Stimulated activated CD8-positive, alpha-beta memory T cell treated with anti-CD3 and anti-CD28 coated beads, Interleukin-7, amount 100 ng/mL, for 4 hours (primary cell): ENCODE results near the gene SMLR1.

ENCODE experiments used
- DNase-seq, 2 donors: peaks; one replicate each; pipeline ENCODE4 v3.0.0-alpha.2; 2020; ENCODE audit warnings: low read depth in 2 of 2

SMLR1 gene

DNA sequence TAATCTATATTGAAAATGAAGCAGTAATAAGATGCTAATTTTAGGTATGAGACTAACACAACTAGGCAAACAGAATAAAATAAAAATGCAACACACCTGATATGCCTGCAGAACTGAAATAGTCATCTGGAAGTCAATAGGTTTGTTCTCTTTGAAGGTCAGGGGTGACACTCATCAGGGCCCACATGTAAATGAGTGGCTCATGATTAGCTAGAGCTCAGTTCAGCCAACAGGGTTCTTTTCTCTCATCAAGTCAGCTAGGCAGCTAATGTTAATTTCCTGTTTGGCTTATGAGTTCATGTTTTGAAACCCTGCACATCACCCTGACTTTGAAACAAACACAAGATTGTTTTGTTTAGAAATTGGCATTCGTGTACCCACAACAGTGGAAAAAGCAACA is 23.8 kb downstream of the SMLR1 start:
- no peak for DNase-seq

DNA sequence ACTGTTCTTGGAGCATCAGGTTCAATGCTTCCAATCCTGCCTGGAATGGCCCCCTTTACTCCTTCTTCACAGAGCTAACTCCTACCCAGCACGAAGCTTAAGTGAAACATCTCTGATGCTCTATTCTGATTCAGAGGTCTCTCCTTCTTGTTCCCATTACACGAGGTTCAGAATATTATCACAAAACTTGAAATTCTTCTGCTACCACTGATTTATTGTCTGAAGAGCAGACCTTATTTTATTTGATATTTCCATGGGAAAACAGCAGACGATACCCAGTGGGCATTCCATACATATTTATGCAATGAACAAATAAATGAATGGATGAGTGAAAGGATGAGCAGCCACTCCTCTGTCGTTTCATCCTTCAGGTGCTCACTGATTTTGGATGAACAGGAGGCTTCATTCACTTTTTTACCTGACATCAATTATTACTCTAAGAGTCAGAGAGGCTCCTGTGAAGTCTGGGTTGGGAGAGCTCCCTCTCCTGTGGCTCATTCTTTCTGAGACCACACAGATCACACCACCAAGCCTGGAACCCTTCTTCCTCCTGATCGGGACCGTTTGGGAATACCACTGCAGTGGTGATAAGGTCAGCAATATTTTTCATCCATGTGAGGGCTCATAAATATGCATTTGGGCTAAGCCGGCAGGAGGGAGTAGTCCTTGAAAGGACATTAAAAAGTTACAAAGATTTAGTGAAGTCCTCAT is 25.8 kb downstream of the SMLR1 start:
- no peak for DNase-seq

DNA sequence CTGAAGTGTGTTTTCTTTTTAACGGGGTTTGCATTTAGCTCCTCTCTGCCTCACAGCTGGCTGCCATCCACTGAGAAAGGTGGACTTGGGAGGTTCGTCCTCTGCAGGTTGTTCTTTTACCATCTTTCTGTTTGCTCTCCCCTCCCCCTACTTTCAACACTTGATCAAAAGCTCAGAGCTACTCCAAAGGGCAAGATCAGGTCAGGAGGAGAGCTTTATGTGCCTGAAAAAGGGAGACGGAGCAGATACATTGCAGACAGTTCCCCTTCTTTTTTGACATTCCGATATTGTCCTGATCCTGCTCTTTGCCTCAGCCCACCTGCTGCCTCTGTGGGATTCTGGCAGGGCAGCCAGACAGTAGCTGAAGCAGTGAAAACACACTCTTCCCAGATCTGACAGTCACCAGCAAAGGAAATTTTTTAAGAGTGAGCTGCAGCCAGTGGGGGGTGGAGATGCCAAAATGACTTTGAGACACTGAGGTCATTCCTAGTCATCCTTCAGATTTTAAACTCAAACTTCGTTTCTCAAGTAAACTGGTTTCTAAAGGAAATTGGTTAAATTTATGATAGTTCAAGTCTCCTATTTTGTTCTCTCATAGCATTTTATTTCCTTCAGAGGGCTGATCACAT is 26.5 kb downstream of the SMLR1 start:
- DNase-seq = no peak

DNA sequence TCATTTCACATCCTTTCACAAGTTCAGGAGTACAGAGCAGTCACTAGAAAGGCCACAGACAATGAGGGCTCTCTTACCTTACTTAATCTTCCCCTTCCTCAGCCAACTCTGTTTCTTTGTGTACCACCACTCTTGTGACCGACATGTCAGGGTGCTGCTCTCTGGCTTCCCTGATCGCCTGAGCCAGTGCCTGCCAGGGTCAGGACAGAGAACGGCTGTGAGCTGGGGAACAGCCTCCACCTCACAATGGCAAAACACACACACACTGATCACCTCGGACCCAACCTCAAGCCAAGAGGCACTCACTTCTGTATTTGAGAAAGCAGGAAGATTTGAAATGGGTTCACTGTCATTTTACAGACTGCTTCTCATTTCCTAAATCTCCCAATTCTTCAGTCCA is 30.8 kb downstream of the SMLR1 start:
- DNase-seq = no peak

DNA sequence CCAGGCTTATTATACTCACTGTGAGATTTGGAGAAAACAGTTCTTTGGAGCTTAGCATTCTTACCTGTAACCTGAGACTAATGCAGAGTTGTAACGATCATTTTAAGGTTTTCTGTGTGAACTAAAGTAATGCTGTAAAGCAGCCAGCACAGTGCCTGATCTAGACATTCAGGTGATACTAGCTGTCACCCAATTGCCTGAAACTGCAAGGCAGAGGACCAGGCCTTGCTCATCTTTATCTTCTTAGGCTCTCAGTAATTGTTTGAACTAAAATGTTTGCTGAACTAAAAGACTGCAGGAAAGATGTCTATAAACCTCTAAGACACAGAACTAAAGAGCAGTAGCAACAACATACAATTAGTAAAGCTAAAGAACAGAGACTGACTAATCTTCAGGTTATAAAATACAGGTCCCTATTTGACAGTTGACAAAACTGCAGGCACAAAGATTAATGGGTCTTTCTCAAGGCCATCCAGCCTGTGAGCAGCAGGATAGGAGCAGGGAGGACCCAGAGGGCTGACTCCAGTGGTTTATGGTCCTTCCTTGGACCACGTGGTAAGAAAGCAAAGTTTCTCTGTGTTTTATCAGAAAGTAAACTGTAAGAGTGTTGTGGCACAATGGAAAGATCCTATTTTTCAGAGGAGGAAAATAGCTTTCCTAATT is 31.4 kb downstream of the SMLR1 start:
- no peak for DNase-seq

DNA sequence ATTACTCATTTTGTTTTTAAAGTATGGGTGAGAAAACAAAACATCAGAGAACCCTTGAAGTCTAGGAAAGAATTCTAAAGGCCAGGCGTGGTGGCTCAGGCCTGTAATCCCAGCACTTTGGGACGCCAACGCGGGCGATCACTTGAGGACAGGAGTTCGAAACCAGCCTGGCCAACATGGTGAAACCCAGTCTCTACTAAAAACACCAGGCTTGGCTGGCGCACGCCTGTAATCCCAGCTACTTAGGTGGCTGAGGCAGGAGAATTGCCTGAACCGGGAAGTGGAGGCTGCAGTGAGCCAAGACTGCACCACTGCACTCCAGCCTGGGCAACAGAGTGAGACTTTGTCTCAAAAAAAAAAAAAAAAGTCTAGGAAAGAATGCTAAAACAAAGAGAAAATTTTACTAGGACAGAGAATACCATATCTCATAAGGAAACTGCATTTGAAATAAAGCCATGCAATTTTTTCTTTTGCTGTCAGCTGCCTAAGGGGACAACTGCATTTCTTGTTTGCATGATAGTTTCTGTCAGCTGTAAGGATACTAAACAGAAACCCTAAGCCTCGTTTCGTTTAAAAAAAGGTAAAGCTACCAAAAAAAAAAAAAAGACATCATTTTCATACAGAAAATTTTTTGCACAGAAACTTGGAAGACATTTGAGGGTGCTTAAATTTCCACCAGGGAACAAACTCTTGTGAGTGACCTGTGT is 32.1 kb downstream of the SMLR1 start:
- no peak for DNase-seq

DNA sequence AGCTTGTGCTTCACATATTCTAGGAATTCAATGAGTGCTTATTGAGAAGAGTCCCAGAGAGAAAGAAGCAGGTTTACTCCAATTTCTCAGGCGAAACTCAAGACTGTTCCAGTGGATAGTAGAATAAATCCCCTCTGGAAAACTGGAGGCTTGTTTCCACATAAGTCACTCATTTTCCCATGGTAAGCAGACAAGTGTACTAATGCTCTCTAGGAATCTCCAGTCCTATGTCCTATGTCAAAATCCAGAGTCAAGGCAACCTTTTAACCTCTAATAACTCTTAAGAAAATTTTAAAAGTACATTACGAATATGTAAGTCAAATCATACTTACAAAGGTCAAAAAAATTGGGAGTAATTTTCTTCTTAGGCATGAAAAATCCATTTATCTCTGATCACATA is 35.2 kb downstream of the SMLR1 start:
- no peak for DNase-seq

DNA sequence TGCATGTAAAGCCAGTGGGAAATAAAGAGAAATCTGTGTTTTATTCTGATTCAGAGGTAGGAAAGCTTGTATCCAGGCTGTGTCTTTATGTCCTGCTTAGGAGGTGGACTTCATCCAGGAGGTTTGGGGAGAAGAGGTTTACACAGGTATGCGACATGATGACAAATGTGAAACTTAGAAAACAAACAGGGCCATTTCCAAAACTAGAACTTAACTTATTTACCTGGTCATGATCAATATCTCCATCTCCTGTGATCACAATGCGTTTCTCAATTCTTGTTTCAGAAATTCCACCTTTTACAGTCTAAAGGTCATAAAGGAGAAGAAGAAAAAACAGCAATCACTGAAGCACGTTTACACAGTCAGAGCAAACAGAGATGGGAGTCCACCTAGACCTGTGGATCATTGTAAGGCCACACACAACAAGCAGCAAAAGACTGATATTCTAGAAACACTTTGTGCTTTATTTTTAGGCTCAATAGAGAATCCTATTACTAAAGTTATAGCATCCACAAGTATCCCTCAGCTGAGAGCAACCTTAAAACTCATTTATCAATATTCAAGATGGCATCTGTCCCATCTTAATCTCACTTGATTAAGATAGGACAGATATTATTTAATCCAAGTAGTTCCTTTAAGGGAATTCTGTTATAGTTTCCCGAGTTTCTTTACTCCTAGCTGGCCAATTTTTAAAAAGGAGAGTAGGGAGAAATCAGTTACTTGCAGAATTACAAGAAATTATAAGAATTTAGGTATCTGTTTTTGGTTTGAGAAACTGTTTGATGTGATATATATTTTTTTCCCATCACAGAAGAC is 36.4 kb downstream of the SMLR1 start:
- DNase-seq = no peak

DNA sequence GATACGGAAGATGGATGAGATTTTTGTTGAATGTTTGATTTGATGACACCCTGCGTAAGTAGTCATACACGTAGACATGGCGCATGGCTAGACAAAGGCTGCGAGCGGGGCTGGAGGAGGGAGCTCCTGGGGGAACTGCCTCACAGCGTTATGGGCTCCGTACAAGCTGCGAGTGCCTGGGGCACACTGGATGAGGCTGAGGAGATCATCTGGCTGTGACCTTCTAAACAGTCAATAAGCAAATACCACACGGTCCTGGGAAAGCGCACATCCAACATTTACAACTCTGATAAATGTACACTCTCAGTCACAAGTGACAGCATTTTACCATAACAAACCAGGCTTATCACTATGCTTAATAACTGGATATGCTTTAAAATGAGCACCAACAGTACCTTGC is 37.1 kb downstream of the SMLR1 start:
- DNase-seq = no peak

DNA sequence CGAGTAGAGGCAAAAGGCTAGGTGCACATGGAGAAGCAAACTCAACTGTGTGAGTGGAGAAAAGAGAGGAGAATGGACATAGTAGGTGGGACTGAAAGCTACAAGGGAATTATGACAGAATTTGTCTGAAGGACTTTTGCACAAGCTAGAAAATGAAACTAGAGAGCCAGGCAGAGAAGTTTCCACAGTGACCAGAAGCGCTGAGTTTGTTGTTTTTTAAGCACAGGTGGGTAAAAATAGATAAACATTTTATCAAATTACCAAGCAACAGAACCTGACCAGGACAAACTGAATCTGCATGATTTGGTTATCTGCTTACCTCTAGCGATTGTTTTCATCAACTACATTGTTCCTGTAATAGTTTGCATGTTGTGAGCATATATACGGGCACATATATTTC is 38.6 kb downstream of the SMLR1 start:
- no peak for DNase-seq

DNA sequence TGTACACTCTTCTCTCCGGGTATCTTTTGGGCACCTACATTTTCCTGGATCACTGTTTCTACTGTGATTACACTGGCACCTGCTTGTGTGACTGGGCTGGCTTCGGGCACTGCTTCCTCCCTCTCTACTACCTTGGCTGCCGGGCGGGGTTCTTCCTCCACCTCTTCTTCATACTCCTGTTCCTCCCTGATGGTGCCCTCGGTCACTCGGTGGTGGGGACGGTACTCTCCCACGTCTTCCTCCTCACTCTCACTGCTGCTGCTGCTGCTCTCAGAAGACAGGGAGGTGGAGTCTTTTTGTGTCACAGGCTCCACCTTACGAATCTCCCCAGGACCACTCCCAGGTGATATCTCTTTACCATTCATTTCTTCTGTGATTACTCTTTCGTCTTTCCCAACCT is 42.5 kb downstream of the SMLR1 start:
- DNase-seq = no peak

DNA sequence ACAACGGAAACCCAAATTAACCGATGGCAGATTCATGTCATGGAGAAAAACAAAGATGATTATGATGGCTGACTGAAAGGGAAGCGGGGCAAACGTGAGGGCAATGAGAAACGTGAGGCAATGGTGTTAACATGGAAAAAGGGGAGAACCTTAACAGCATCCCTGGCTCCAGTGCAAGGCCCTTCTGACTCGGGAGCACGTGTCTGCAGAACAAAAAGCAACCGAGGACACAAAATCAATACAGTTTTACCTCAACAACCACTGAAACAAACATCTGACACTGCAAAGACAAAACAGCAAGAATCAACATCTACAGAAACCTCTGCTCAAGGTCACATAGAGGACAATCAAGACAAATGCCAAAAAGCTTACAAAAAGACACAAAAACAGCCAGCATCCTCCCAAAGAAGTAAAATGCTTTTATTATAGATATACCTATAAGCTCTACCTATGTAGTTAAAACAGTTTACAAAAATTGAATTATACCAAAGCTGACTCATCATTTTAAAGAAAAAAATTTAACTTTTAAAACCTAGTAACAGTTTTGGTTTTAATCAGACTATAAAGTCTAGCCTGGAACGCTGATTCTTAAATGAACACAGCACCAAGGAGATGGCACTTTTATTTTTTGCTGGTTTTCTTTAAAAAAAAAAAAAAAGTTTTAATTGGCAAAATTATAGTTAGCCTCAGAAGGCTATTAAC is 43.1 kb downstream of the SMLR1 start:
- no peak for DNase-seq

DNA sequence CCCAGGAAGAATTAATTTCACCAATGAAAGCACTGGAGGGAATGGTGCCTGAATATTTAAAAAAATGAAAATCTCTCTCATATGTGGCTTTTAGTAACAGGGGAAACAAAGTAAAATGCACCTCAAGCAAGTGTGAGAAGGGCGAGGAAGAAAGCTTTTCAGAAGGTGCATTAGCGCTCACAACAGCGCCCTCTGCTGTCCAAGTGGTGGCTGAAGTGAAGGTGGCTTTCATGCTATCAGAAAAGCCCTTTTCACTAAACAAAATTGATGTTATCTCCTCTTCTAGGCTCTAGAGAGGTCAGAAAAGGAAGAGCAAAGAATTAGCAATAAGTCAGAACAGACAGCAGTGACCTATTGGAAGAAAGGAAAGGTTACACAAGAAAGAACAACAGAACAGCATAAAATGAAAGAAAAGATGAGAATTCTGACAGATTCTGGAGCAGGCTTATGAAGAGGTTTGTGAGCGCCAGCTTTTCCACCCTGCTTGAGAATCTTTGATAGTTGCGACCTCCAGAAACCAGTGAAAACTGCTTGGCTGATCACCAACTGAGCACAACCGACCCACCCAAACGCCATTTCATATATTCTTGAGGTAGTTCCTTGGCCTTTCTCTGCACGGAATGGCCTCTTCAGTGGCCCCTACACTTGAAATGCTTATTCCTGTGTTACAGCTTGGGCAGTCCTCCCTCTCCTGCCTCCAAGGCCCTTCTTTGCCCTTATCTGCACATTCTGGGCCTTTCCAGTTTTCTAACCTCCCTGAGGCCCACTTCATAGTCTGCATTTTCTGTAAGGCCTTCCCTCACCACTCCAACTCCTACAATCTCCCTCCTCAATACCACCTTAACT is 45.3 kb downstream of the SMLR1 start:
- peak; percentile 49 to 55 for DNase-seq

DNA sequence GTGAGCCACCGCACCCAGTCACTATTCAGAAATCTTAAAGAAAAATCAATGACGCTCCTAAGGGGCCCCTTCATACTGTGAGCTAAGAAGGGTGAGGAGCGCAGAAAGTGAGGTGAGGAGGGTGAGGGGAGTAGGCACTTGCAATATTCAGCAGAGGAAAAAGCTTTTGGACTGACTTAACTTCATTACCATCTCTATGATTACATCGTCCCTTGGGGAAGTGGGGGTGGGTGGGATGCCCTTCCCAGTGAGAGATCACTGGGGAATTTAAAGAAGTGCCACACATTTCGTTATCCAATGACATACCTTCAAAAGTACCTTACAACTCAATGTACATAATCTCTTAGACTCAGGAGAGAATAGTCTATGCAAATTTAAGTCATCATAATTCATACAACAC is 46.5 kb downstream of the SMLR1 start:
- no peak for DNase-seq

DNA sequence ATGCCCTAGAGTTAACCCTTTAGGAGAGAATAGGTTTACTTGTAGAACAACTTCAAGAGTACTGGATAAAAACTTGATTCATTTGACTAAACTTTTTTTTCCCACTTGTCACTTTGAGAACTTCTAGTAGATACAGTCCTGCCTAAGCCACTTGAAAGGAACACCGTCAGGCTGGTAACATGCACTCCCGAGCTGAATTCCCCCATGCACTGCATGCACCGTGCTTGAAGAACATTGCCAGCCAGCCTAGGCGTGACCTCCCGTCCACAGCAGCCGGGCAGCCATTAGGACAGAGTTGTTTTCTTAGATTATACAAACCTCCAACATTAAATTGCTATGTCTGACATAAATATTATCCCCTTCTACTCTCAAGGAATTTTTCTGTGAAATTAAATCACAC is 52.6 kb downstream of the SMLR1 start:
- no peak for DNase-seq

DNA sequence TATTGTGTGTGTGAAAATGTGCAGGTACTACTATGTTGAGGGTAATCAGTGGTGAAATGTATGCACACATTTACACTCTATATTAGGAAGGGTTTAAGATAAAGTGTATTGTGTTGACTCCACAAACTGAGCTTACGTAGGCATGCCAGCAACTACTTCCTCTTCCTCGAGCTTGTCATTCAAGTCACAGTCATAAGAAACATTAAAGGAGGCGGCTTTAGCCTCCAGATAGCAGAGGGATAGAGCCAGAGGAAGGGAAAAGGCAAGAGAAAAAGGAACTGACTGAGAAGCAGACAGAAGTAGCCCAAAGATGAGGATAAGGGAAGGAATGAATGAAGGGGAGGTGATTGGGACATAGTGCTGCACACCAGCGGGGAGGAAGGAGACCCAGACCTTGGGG is 55.2 kb downstream of the SMLR1 start:
- no peak for DNase-seq

DNA sequence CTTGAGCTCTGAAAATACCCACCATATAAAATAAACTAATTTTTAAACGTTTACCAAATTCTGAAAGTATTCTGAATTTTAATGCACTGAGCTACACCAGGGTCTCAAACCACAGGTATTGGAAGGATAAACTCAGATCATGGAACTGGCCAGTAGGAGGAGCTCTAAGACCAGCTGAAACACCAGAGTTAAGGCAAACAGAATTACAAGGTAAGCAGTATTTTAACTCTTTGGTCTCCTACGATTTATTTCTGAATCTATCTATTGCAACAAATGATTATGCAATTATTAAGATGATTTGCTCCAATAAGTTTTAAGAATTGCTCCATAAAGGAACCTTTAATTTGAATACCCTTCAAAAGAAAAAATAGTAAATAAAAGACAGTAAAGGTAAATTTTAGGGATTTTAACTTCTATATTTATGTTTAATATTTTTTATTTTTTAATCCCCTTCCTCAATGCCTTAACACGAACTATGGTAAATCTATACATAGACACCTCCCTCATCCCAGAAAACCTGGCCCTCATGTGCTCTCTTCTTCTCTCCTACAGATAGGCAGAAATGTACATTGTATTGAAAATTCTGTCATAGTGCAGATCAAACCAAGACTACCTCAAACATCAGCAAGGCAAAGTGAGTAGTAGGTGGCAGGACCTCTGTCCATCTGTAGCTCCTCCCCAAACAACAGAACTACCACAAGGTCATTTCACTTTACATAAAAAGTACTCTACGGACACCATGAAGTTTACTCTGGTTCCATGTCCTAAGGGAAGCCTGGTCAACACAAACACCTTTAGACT is 58.4 kb downstream of the SMLR1 start:
- peak; percentile 23 to 72 for DNase-seq
